A673 (cell line): ENCODE data around the gene IQCH.

Experiments
- EZH2 ChIP-seq: fragments of 200-600 bp; sonication (generic); IDR thresholded peaks from 2 replicates; pipeline ENCODE4 v1.6.1; 2017; ENCODE audit warnings: borderline replicate concordance, low read depth, mild to moderate bottlenecking, mixed read lengths, antibody characterized with exemption, low read length; ENCODE audit not compliant: poor library complexity, severe bottlenecking
- TF ChIP-seq, protein P1 (sequence below): fragments of 300-800, 200-600 bp; sonication (generic); conservative IDR thresholded peaks from 2 replicates; pipeline ENCODE4 v1.5.1; 2017; ENCODE audit warnings: low read depth, mild to moderate bottlenecking, antibody characterized with exemption, low read length, moderate library complexity, mixed read lengths

DNA sequence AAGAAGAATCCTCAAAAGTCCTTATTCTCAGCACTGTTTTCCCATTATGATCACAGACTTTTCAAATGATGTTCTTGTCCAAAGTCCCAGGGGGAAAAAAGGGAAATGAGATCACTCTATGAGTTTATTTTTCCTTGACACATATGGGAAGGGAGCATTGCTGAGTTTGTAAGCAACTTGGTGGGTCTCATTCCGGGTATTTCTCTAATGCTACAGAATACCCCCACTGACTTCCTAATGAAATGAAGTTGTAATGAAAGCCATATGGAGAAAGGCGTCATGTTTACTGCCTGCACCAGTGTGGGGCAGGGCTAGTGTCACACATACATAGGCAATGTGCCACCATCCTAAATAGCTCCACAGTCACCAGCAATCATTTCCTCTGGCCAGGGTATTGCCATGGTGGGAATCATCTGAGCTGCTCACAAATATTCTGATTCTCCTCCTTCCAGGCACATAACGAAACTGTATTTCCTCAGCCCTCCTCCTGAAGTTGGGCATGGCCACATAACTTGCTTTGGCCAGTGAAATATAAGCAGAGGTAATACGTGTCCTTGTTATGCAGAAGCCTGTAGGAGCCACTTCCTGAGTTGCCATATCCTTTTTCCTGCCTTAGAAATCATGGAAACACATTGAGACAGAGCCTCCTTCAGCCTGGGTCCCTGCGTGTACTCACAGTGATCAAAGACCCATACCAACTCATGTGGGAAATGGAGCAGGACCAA is 225.4 kb downstream of the IQCH start:
- TF ChIP-seq, protein P1, sequence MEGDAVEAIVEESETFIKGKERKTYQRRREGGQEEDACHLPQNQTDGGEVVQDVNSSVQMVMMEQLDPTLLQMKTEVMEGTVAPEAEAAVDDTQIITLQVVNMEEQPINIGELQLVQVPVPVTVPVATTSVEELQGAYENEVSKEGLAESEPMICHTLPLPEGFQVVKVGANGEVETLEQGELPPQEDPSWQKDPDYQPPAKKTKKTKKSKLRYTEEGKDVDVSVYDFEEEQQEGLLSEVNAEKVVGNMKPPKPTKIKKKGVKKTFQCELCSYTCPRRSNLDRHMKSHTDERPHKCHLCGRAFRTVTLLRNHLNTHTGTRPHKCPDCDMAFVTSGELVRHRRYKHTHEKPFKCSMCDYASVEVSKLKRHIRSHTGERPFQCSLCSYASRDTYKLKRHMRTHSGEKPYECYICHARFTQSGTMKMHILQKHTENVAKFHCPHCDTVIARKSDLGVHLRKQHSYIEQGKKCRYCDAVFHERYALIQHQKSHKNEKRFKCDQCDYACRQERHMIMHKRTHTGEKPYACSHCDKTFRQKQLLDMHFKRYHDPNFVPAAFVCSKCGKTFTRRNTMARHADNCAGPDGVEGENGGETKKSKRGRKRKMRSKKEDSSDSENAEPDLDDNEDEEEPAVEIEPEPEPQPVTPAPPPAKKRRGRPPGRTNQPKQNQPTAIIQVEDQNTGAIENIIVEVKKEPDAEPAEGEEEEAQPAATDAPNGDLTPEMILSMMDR = no peak
- TF ChIP-seq EZH2 = no peak
